Measurements from ENCODE around the gene CNGA2. TPM values are rescaled to one million over a fixed set of nuclear protein-coding genes. Genes with fewer than 3 reads are reported as not detected.

Gene CNGA2
- total and polyA plus RNA-seq, 9 of the 15 experiments (the other 6 are each of a cell fraction or from before 2014, with no cell fraction given) = not detected

DNA sequence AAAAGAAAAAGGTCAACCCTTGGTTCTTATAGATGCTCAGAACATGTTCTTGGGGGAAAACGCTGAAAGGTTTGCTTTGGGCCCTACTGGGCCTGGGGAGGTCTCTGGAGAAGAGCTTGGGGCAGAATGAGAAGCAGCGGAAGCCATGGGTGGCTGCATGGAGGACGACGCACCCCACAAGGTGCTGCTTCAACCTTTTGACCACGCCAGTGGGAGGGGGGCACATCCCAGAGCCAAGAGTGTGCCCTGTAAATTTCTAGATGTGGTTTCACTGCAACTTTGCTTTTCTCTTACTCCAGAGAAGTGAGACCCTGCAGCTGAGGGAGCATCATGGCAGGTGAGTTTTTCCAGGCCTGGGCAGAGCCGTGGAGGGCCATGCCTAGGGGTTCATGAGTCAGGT lies 36.1 kb upstream of the CNGA2 start (continued):
- TF ChIP-seq JUNB (CRISPR knock-in tag; conservative IDR thresholded peaks at IDR 0.05) = no peak
- no peak for TF ChIP-seq ZNF316 (IDR thresholded peaks at IDR 0.05)
- TF ChIP-seq ZFP1 (CRISPR knock-in tag; IDR thresholded peaks at IDR 0.05) = no peak
- TF ChIP-seq POLR2H (tag; IDR thresholded peaks at IDR 0.05; ENCODE audit: low read depth) = no peak
- TF ChIP-seq ZNF699 (CRISPR knock-in tag; IDR thresholded peaks at IDR 0.05; ENCODE audit: insufficient replicate concordance) = no peak
- TF ChIP-seq, protein P1, sequence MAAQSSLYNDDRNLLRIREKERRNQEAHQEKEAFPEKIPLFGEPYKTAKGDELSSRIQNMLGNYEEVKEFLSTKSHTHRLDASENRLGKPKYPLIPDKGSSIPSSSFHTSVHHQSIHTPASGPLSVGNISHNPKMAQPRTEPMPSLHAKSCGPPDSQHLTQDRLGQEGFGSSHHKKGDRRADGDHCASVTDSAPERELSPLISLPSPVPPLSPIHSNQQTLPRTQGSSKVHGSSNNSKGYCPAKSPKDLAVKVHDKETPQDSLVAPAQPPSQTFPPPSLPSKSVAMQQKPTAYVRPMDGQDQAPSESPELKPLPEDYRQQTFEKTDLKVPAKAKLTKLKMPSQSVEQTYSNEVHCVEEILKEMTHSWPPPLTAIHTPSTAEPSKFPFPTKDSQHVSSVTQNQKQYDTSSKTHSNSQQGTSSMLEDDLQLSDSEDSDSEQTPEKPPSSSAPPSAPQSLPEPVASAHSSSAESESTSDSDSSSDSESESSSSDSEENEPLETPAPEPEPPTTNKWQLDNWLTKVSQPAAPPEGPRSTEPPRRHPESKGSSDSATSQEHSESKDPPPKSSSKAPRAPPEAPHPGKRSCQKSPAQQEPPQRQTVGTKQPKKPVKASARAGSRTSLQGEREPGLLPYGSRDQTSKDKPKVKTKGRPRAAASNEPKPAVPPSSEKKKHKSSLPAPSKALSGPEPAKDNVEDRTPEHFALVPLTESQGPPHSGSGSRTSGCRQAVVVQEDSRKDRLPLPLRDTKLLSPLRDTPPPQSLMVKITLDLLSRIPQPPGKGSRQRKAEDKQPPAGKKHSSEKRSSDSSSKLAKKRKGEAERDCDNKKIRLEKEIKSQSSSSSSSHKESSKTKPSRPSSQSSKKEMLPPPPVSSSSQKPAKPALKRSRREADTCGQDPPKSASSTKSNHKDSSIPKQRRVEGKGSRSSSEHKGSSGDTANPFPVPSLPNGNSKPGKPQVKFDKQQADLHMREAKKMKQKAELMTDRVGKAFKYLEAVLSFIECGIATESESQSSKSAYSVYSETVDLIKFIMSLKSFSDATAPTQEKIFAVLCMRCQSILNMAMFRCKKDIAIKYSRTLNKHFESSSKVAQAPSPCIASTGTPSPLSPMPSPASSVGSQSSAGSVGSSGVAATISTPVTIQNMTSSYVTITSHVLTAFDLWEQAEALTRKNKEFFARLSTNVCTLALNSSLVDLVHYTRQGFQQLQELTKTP (IDR thresholded peaks at IDR 0.05; ENCODE audit: low read depth in 1 of 2, partially characterized antibody in 2 of 2) = no peak
- TF ChIP-seq CBFA2T2 (conservative IDR thresholded peaks at IDR 0.05) = no peak
- TF ChIP-seq, protein P2, sequence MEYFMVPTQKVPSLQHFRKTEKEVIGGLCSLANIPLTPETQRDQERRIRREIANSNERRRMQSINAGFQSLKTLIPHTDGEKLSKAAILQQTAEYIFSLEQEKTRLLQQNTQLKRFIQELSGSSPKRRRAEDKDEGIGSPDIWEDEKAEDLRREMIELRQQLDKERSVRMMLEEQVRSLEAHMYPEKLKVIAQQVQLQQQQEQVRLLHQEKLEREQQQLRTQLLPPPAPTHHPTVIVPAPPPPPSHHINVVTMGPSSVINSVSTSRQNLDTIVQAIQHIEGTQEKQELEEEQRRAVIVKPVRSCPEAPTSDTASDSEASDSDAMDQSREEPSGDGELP (CRISPR knock-in tag; IDR thresholded peaks at IDR 0.05; ENCODE audit: borderline replicate concordance) = no peak

Data from K562 (cell line).